ENCODE measurements around the gene MARCHF10.
"Not testable (repeated sequence)": the region's sequence is repeated elsewhere in the genome, so short reads cannot be mapped to it uniquely, and the experiment has no call there.

MARCHF10 gene

DNA sequence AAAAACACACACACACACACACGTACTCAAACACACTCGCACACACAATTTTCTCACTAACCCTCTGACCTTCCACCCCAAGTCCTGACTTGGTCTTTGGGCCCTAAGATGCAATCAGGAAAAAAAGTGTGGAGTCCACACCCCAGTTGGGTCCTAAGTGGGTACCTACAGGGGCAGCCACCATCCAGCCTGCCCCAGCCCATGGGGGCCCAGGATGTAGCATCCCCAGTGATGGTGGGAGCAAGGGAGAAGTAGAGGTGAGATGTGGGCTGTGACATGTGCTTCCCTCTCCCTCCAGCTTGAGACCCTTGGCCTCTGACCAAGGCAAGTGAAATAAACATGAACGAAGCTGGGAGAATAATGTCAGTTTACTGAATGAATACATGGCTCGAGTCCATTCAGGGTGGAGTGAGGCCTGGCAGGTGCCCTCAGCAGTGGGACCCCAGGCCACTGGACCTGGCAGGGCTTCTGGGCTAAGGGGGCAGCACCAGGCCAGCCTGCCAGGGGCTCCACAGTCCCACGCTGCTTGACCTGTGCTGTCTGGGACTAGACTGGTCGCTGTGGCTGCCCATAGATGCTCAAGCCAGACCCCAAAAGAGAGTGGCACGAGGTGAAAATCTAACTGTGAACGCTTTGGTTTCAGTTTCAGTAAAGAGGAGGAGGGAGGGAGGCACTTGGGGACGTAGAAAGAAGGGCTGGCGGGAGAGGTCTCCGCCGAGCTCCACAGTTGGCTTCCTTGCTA is 107.0 kb downstream of the MARCHF10 start:
- peak overlapping the region; percentile 2; the same call in 1 of the 2 replicates for H3K27ac ChIP-seq
- TF ChIP-seq, protein P1, sequence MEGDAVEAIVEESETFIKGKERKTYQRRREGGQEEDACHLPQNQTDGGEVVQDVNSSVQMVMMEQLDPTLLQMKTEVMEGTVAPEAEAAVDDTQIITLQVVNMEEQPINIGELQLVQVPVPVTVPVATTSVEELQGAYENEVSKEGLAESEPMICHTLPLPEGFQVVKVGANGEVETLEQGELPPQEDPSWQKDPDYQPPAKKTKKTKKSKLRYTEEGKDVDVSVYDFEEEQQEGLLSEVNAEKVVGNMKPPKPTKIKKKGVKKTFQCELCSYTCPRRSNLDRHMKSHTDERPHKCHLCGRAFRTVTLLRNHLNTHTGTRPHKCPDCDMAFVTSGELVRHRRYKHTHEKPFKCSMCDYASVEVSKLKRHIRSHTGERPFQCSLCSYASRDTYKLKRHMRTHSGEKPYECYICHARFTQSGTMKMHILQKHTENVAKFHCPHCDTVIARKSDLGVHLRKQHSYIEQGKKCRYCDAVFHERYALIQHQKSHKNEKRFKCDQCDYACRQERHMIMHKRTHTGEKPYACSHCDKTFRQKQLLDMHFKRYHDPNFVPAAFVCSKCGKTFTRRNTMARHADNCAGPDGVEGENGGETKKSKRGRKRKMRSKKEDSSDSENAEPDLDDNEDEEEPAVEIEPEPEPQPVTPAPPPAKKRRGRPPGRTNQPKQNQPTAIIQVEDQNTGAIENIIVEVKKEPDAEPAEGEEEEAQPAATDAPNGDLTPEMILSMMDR (conservative IDR thresholded peaks at IDR 0.05; ENCODE audit: low read depth) = no peak
- no peak for DNase-seq (ENCODE audit: low spot score)
- CTCF ChIA-PET = interaction anchor here (0.6 to 1.3 kb wide), 3 partner anchors 28 to 299 kb away, joined by 3 to 5 read pairs (median 3); no protein-coding TSS in a partner anchor
- POLR2A ChIA-PET (ENCODE audit: low non-redundant PET) = no interaction called here

DNA sequence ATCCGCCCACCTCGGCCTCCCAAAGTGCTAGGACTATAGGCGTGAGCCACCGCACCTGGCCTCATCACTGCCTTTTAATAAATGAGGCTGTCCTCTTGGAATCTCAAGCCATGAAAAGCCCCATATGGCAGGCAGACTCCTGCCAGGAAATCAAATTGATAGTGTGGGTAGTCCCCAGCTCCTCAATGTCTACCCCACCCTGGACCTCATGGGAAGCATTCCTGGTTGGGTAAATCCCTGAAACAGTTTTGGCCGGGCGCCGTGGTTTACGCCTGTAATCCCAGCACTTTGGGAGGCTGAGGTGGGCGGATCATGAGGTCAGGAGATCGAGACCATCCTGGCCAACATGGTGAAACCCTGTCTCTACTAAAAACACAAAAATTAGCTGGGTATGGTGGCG is 109.7 kb downstream of the MARCHF10 start:
- POLR2A ChIA-PET (ENCODE audit: low non-redundant PET); DNase-seq (ENCODE audit: low spot score); H3K27ac ChIP-seq; CTCF ChIA-PET: not testable (repeated sequence)

DNA sequence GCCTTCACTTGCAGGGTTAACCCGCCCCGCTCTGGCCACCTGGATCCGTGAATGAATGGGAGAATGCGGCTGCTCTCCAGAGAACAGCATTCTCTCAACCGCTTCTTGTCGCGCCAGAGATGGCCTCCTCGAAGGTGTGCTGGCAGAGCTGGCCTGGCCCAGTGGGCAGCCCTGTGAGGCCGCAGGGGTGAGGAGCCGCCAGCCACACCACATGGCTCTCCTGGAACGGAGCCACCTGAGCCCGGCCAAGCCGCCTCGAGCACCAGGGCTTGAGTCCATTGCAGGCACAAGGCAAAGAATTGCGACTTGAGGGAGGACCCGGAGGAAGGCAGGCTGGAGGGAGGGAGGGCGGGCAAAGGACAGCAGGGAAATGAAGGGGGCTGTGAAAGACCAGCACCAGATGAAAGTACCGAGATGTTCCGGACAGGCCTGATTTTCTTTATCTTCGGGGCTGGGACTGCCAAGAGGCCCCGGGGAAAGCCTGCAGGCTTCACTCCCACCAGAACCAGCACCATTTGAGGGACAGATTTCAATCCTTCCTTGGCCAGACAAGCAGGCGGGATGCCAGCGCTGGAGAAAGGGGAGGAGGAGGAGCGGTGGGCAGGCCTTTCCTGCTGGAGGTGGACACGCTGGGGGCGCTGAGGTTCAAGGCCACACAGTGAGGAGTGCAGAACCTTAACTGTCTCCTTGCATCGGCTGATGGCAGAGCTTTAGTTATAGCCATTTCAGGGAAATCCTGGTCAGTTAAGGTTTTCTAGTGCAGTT is 111.2 kb downstream of the MARCHF10 start:
- TF ChIP-seq, protein P1 (conservative IDR thresholded peaks at IDR 0.05; ENCODE audit: low read depth) = no peak
- ChIA-PET POLR2A (ENCODE audit: low non-redundant PET) (no interaction called here), CTCF (interaction anchor here (1.0 kb wide), 1 partner anchor 25 kb away, joined by 3 read pairs; no protein-coding TSS in a partner anchor)
- no peak for DNase-seq (ENCODE audit: low spot score)
- H3K27ac ChIP-seq = no peak overlapping the region

DNA sequence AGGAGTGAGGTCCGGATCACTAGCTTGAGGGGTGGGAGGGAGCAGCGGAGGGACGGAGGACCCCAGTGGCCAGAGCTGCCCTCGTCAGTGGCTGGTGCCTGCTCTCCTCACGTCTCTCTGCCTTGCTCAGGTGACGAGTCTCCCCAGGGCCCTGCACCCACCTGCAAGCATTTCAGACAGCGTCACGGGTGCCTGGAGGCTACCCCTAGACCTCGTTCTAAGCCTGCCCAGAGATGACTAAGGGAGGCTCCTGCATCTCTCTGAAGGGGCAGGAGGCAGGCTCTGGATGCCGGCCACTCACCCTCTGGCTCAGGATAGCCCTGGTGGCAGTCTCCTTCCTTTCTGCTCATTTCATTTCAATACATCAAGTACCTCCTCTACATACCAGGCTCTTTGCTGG is 111.9 kb downstream of the MARCHF10 start:
- ChIA-PET POLR2A (ENCODE audit: low non-redundant PET) (no interaction called here), CTCF (no interaction called here)
- TF ChIP-seq, protein P1 (conservative IDR thresholded peaks at IDR 0.05; ENCODE audit: low read depth) = no peak
- no peak overlapping the region for H3K27ac ChIP-seq
- no peak for DNase-seq (ENCODE audit: low spot score)

DNA sequence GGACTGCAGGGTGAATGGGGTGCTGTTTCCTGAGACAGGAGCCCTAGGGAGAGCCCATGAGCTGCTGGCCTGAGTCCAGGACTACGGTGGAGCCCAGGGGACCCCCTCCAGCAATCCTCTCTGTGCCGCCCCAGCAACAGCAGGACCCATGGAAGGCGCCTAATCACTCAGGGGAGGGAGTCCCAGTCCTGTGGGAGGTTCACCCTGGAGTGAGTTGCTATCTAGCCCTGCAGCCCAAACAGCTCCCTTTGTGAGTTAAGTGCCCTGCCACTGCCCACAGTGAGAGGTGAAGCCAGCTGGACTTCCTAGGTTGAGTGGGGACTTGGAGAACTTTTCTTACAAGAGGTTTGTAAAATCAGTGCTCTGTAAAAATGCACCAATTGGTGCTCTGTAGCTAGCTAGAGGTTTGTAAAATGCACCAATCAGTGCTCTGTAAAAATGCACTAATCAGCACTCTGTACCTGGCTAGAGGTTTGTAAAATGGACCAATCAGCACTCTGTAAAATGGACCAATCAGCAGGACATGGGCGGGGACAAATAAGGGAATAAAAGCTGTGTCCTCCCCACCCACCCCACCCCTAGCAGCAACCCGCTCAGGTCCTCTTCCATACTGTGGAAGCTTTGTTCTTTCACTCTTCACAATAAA is 112.9 kb downstream of the MARCHF10 start:
- POLR2A ChIA-PET (ENCODE audit: low non-redundant PET); H3K27ac ChIP-seq; CTCF ChIA-PET; DNase-seq (ENCODE audit: low spot score): not testable (repeated sequence)

DNA sequence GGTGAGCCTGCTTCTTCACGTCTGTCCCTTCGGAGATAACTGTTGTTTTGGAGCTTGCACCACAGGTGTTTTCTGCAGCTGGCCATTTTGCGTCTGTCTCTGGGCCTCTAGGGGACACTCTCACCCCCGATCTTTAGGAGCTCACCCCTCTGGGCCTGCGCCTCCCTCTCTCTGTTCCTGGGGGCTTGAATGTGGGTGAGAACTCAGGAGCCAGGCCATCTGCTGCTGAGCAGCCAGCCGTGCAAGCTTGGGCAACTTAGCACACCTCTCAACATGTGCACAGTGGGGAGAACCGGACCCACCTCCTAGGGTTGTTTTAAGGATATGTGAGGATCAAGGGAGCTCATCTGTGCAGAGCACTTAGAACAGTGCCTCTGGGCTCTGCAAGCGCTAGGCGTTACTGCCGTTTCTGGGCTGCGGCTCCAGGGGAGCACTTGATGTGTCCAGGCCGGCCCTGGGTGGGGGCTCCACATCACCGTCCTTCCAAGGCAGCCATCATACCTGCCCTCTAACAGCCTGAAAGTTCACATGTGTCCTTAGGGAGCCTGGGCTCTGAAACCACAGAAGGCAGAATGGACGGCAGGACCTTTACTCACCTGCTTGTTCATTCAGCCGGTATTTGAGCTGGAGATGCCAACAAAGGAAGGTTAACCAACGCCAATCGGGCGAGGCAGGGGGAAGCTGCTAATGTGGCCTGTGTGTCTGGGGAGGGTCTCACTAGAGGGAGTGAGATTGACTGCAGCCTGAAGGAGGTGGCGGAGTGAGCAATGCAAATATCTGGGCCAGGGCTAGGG is 114.3 kb downstream of the MARCHF10 start:
- peak overlapping the region; percentile 27 for H3K27ac ChIP-seq
- TF ChIP-seq, protein P1 (conservative IDR thresholded peaks at IDR 0.05; ENCODE audit: low read depth) = no peak
- ChIA-PET CTCF (interaction anchor here (0.7 to 1.5 kb wide), 3 partner anchors 10 to 78 kb away, joined by 3 to 7 read pairs (median 4); no protein-coding TSS in a partner anchor), POLR2A (ENCODE audit: low non-redundant PET) (no interaction called here)
- DNase-seq (ENCODE audit: low spot score) = no peak
